Esophagus squamous epithelium (tissue), 4 donors: ENCODE data around the gene NRXN3.

Experiments
- POLR2A ChIP-seq, 4 donors: fragments of 450-650 bp; IDR thresholded peaks; one replicate each; pipeline ENCODE4 v1.6.1; 2017; ENCODE audit warnings: antibody characterized with exemption in 4 of 4, mild to moderate bottlenecking in 4 of 4, moderate library complexity in 3 of 4
- TF ChIP-seq, protein P1 (sequence below), 6 experiments: fragments of 450-650 bp in 4 of 6; fragments of 200-600 bp in 2 of 6; sonication (generic) in 2 of 6; IDR thresholded peaks; one replicate each; pipeline ENCODE4 v1.5.1; 2016 to 2019; ENCODE audit warnings: antibody characterized with exemption in 6 of 6, mild to moderate bottlenecking in 4 of 6, moderate library complexity in 4 of 6

DNA sequence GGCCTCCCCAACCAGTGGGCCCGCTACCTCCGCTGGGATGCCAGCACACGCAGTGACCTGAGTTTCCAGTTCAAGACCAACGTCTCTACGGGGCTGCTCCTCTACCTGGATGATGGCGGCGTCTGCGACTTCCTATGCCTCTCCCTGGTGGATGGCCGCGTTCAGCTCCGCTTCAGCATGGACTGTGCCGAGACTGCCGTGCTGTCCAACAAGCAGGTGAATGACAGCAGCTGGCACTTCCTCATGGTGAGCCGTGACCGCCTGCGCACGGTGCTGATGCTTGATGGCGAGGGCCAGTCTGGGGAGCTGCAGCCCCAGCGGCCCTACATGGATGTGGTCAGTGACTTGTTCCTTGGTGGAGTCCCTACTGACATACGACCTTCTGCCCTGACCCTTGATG is 73.0 kb downstream of the NRXN3 start:
- TF ChIP-seq, protein P1, sequence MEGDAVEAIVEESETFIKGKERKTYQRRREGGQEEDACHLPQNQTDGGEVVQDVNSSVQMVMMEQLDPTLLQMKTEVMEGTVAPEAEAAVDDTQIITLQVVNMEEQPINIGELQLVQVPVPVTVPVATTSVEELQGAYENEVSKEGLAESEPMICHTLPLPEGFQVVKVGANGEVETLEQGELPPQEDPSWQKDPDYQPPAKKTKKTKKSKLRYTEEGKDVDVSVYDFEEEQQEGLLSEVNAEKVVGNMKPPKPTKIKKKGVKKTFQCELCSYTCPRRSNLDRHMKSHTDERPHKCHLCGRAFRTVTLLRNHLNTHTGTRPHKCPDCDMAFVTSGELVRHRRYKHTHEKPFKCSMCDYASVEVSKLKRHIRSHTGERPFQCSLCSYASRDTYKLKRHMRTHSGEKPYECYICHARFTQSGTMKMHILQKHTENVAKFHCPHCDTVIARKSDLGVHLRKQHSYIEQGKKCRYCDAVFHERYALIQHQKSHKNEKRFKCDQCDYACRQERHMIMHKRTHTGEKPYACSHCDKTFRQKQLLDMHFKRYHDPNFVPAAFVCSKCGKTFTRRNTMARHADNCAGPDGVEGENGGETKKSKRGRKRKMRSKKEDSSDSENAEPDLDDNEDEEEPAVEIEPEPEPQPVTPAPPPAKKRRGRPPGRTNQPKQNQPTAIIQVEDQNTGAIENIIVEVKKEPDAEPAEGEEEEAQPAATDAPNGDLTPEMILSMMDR (IDR thresholded peaks at IDR 0.05), result no peak
- no peak for TF ChIP-seq POLR2A (IDR thresholded peaks at IDR 0.05)
